Stimulated activated CD8-positive, alpha-beta memory T cell treated with anti-CD3 and anti-CD28 coated beads, Interleukin-12 subunit alpha, Interleukin-12 subunit beta, amount 100 ng/mL, for 24 hours (primary cell): ENCODE results near the gene CA4.
"Not testable (repeated sequence)": the region's sequence is repeated elsewhere in the genome, so short reads cannot be mapped to it uniquely, and the experiment has no call there.

Experiments
- DNase-seq: peaks from one replicate; pipeline ENCODE4 v3.0.0-alpha.2; 2020; ENCODE audit errors: extremely low read depth

The CA4 gene

GRCh38 chr17:60149691-60150582, at the start of gene CA4:
TSS of gene CA4 (plus strand) at chr17:60149973. CDS start at chr17:60150035, 62 bp downstream.
- DNase-seq = no peak

GRCh38 chr17:60100577-60100976, 49.2 kb upstream of the CA4 start:
- not testable (repeated sequence) for DNase-seq

GRCh38 chr17:60102015-60102631, 47.6 kb upstream of the CA4 start:
- DNase-seq = not testable (repeated sequence)

- DNase-seq = no peak
Observed at GRCh38 chr17:60102632-60103096, 47.1 kb upstream of the CA4 start.

- no peak for DNase-seq
Observed at GRCh38 chr17:60103957-60104356, 45.8 kb upstream of the CA4 start.

- DNase-seq = no peak
Observed at GRCh38 chr17:60106340-60107059, 43.3 kb upstream of the CA4 start.

GRCh38 chr17:60107526-60108257, 42.1 kb upstream of the CA4 start:
- DNase-seq = no peak

- not testable (repeated sequence) for DNase-seq
Observed at GRCh38 chr17:60108309-60108708, 41.5 kb upstream of the CA4 start.

- no peak for DNase-seq
Observed at GRCh38 chr17:60108712-60109111, 41.1 kb upstream of the CA4 start.

GRCh38 chr17:60109161-60109560, 40.6 kb upstream of the CA4 start:
- DNase-seq = no peak

- DNase-seq = no peak
Observed at GRCh38 chr17:60110586-60110985, 39.2 kb upstream of the CA4 start.

- DNase-seq = not testable (repeated sequence)
Observed at GRCh38 chr17:60111661-60112060, 38.1 kb upstream of the CA4 start.

GRCh38 chr17:60115364-60115763, 34.4 kb upstream of the CA4 start:
- DNase-seq = not testable (repeated sequence)

GRCh38 chr17:60116196-60116595, 33.6 kb upstream of the CA4 start:
- not testable (repeated sequence) for DNase-seq

- not testable (repeated sequence) for DNase-seq
Observed at GRCh38 chr17:60119162-60119561, 30.6 kb upstream of the CA4 start.

GRCh38 chr17:60119807-60120748, 29.7 kb upstream of the CA4 start:
- not testable (repeated sequence) for DNase-seq

GRCh38 chr17:60127068-60128064, 22.4 kb upstream of the CA4 start:
- DNase-seq = no peak

GRCh38 chr17:60128171-60128859, 21.5 kb upstream of the CA4 start:
- no peak for DNase-seq

- DNase-seq = no peak
Observed at GRCh38 chr17:60129164-60129563, 20.6 kb upstream of the CA4 start.
